ENCODE measurements around the gene NECTIN1.

Gene NECTIN1

DNA sequence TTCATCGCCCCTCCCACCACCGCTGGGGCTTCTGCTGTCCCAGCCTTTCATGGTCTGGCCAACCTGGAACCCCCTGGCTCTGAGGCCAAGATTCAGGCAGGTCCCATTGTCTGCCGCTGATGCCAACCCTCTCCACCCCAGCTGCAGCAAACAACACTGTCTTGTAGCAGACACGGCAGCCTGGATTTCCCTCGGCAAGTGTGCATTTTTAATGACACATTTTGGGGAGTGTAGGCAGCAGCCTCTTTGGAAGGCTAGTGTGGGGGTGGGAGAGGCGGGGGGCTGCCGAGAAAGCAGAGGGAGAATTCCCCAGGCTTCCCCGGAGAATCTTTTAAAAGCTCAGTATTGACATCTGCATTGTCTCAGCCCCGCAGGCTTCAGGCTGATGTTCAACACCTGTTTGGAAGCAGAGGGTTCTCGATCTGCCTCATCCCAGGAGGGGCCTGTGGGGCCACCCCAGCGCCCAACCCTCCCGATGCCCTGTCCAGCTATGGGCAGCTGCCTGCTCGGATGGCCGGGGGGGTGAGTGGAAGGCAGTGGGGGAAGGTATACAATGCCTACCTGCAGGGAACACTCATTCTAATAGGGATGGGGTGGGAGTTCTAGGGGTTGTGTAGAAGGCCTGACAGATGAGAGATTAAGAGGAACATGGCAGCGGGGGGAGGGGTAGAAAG, 41.5 kb downstream of the NECTIN1 start:
- ATAC-seq, result no peak
- TF ChIP-seq ESRRG (CRISPR knock-in tag; IDR thresholded peaks at IDR 0.05) (no peak), ZNF565 (CRISPR knock-in tag; conservative IDR thresholded peaks at IDR 0.05; ENCODE audit: low read depth) (no peak), BACH2 (CRISPR knock-in tag; IDR thresholded peaks at IDR 0.05; ENCODE audit: borderline replicate concordance) (no peak), ZFP30 (CRISPR knock-in tag; IDR thresholded peaks at IDR 0.05) (no peak), CSDC2 (CRISPR knock-in tag; IDR thresholded peaks at IDR 0.05) (no peak), GLIS3 (CRISPR knock-in tag; IDR thresholded peaks at IDR 0.05) (no peak), ZNF8 (CRISPR knock-in tag; IDR thresholded peaks at IDR 0.05) (no peak), OSR1 (CRISPR knock-in tag; IDR thresholded peaks at IDR 0.05) (no peak), SNAI2 (CRISPR knock-in tag; IDR thresholded peaks at IDR 0.05) (no peak)
- TF ChIP-seq, protein P1, sequence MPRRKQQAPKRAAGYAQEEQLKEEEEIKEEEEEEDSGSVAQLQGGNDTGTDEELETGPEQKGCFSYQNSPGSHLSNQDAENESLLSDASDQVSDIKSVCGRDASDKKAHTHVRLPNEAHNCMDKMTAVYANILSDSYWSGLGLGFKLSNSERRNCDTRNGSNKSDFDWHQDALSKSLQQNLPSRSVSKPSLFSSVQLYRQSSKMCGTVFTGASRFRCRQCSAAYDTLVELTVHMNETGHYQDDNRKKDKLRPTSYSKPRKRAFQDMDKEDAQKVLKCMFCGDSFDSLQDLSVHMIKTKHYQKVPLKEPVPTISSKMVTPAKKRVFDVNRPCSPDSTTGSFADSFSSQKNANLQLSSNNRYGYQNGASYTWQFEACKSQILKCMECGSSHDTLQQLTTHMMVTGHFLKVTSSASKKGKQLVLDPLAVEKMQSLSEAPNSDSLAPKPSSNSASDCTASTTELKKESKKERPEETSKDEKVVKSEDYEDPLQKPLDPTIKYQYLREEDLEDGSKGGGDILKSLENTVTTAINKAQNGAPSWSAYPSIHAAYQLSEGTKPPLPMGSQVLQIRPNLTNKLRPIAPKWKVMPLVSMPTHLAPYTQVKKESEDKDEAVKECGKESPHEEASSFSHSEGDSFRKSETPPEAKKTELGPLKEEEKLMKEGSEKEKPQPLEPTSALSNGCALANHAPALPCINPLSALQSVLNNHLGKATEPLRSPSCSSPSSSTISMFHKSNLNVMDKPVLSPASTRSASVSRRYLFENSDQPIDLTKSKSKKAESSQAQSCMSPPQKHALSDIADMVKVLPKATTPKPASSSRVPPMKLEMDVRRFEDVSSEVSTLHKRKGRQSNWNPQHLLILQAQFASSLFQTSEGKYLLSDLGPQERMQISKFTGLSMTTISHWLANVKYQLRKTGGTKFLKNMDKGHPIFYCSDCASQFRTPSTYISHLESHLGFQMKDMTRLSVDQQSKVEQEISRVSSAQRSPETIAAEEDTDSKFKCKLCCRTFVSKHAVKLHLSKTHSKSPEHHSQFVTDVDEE (CRISPR knock-in tag; IDR thresholded peaks at IDR 0.05), result no peak
- TF ChIP-seq, protein P2, sequence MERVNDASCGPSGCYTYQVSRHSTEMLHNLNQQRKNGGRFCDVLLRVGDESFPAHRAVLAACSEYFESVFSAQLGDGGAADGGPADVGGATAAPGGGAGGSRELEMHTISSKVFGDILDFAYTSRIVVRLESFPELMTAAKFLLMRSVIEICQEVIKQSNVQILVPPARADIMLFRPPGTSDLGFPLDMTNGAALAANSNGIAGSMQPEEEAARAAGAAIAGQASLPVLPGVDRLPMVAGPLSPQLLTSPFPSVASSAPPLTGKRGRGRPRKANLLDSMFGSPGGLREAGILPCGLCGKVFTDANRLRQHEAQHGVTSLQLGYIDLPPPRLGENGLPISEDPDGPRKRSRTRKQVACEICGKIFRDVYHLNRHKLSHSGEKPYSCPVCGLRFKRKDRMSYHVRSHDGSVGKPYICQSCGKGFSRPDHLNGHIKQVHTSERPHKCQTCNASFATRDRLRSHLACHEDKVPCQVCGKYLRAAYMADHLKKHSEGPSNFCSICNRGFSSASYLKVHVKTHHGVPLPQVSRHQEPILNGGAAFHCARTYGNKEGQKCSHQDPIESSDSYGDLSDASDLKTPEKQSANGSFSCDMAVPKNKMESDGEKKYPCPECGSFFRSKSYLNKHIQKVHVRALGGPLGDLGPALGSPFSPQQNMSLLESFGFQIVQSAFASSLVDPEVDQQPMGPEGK (CRISPR knock-in tag; IDR thresholded peaks at IDR 0.05; ENCODE audit: borderline replicate concordance), result no peak
- TF ChIP-seq, protein P3, sequence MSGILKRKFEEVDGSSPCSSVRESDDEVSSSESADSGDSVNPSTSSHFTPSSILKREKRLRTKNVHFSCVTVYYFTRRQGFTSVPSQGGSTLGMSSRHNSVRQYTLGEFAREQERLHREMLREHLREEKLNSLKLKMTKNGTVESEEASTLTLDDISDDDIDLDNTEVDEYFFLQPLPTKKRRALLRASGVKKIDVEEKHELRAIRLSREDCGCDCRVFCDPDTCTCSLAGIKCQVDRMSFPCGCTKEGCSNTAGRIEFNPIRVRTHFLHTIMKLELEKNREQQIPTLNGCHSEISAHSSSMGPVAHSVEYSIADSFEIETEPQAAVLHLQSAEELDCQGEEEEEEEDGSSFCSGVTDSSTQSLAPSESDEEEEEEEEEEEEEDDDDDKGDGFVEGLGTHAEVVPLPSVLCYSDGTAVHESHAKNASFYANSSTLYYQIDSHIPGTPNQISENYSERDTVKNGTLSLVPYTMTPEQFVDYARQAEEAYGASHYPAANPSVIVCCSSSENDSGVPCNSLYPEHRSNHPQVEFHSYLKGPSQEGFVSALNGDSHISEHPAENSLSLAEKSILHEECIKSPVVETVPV (CRISPR knock-in tag; IDR thresholded peaks at IDR 0.05), result no peak
- TF ChIP-seq, protein P4, sequence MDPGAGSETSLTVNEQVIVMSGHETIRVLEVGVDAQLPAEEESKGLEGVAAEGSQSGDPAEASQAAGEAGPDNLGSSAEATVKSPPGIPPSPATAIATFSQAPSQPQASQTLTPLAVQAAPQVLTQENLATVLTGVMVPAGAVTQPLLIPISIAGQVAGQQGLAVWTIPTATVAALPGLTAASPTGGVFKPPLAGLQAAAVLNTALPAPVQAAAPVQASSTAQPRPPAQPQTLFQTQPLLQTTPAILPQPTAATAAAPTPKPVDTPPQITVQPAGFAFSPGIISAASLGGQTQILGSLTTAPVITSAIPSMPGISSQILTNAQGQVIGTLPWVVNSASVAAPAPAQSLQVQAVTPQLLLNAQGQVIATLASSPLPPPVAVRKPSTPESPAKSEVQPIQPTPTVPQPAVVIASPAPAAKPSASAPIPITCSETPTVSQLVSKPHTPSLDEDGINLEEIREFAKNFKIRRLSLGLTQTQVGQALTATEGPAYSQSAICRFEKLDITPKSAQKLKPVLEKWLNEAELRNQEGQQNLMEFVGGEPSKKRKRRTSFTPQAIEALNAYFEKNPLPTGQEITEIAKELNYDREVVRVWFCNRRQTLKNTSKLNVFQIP (CRISPR knock-in tag; IDR thresholded peaks at IDR 0.05; ENCODE audit: borderline replicate concordance, low read depth), result no peak

DNA sequence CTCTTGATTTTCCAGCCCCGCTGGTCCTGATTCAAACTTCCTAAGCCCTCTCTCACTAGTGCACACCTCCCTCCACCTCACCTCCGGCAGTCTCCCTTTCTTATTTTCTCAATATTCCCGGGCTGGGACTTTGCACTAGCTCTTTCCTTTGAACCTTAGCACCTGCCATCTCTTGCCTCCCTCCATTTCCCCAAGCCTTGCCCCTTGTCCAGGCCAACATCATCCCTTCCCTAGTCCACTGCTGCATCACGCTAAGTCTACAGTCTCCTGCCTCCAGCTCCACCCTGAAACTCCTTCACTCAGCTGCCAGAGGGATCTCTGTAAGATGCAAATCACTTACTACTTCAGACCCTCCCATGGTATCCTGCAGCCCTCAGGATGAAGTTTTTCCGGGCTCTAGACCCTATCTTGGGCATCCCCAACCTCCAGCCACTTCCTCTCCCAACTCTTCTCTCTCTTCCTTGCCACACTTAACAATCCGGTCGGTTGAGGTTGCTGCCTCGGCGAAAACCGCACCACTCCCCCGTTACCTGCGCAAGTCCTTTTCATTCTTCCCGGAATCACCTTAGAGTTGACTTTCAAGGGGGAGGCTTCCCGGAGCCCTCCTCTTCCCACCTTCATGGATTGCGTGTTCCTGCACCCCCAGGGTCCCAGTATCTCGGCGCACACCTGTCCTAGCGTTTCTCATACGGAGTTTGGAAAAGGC, 42.7 kb downstream of the NECTIN1 start:
- no peak for ATAC-seq
- no peak for TF ChIP-seq SNAI2 (CRISPR knock-in tag; IDR thresholded peaks at IDR 0.05)
- no peak for TF ChIP-seq ESRRG (CRISPR knock-in tag; IDR thresholded peaks at IDR 0.05)
- no peak for TF ChIP-seq TCF4 (CRISPR knock-in tag; IDR thresholded peaks at IDR 0.05; ENCODE audit: borderline replicate concordance)
- no peak for TF ChIP-seq GLIS3 (CRISPR knock-in tag; IDR thresholded peaks at IDR 0.05)
- TF ChIP-seq, protein P5, sequence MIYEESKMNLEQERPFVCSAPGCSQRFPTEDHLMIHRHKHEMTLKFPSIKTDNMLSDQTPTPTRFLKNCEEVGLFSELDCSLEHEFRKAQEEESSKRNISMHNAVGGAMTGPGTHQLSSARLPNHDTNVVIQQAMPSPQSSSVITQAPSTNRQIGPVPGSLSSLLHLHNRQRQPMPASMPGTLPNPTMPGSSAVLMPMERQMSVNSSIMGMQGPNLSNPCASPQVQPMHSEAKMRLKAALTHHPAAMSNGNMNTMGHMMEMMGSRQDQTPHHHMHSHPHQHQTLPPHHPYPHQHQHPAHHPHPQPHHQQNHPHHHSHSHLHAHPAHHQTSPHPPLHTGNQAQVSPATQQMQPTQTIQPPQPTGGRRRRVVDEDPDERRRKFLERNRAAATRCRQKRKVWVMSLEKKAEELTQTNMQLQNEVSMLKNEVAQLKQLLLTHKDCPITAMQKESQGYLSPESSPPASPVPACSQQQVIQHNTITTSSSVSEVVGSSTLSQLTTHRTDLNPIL (CRISPR knock-in tag; IDR thresholded peaks at IDR 0.05; ENCODE audit: low read depth), result no peak
- no peak for TF ChIP-seq ZC3H10 (CRISPR knock-in tag; IDR thresholded peaks at IDR 0.05)
- TF ChIP-seq, protein P4 (CRISPR knock-in tag; IDR thresholded peaks at IDR 0.05; ENCODE audit: borderline replicate concordance, low read depth), result no peak
- no peak for TF ChIP-seq ISL1 (CRISPR knock-in tag; IDR thresholded peaks at IDR 0.05)
- no peak for TF ChIP-seq ZNF8 (CRISPR knock-in tag; IDR thresholded peaks at IDR 0.05)
- TF ChIP-seq TOX (CRISPR knock-in tag; IDR thresholded peaks at IDR 0.05; ENCODE audit: borderline replicate concordance), result no peak
- TF ChIP-seq, protein P1 (CRISPR knock-in tag; IDR thresholded peaks at IDR 0.05), result no peak
- no peak for TF ChIP-seq BACH2 (CRISPR knock-in tag; IDR thresholded peaks at IDR 0.05; ENCODE audit: borderline replicate concordance)
- TF ChIP-seq ZFP3 (CRISPR knock-in tag; IDR thresholded peaks at IDR 0.05), result no peak
- no peak for TF ChIP-seq OSR1 (CRISPR knock-in tag; IDR thresholded peaks at IDR 0.05)
- TF ChIP-seq ARNTL (CRISPR knock-in tag; IDR thresholded peaks at IDR 0.05; ENCODE audit: borderline replicate concordance, low read depth), result no peak
- TF ChIP-seq PPARA (CRISPR knock-in tag; IDR thresholded peaks at IDR 0.05; ENCODE audit: borderline replicate concordance), result no peak
- no peak for TF ChIP-seq CSDC2 (CRISPR knock-in tag; IDR thresholded peaks at IDR 0.05)
- TF ChIP-seq, protein P2 (CRISPR knock-in tag; IDR thresholded peaks at IDR 0.05; ENCODE audit: borderline replicate concordance), result no peak

All from SK-N-SH treated with all-trans-retinoic acid at 6 μM for 48 hours (cell line).